ENCODE results near the gene SAMD8. TPM values are rescaled to one million over a fixed set of nuclear protein-coding genes. Genes with fewer than 3 reads are reported as not detected.
"Not testable (repeated sequence)": the region's sequence is repeated elsewhere in the genome, so short reads cannot be mapped to it uniquely, and the experiment has no call there.

The SAMD8 gene
- total RNA-seq, 1 experiment from 2014 or later, result 32.0 TPM

DNA sequence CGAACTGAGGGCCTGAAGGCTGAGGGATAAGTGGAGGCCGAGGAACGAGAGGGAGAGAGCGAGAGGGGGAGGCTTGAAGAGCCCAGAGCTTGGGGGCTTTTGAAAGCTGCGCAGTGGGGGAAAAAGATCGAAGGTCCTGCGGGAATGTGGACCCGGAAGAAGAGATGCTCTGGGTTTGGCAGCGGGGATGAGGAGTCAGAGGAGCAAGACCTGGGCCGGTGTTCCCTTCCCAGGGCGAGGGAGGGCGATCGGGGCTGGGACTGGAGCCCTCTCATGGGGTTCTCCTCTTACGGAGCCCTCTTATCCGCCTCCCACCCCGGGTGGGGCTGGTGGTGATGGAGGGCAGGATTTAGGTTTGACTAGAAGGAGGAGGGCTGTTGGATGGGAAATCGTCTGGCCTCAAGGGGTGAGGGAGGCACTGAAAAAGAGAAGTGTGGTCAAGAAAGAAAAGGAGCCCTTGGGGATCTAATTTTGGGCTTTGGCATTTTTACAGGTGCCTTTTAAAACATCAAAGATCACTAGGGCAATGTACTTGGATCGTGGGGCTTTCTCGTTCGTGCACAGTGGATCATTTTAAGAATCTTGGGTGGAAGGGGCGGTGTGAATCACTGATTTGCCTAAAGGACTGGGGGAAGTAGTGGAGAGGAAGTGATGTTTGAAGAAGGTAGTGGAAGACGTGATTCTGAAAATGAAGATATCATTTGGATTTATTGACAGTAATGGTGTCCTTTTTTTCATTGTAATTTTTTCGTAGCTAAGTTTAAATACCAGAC is 637 bp downstream of the SAMD8 start:
- CTCF ChIA-PET, result no interaction called here
- no peaks in the 10 kb centered on the region for H3K9me3 ChIP-seq (ENCODE audit: control insufficient read depth, insufficient read depth, low read depth, low read length)
- POLR2A ChIA-PET, result interaction anchor here (0.5 kb wide), 2 partner anchors 126 to 235 kb away, joined by 4 to 5 read pairs; no protein-coding TSS in a partner anchor
- no TSS peak for BruUV-seq (replicated peaks)
- H3K36me3 ChIP-seq (ENCODE audit: control insufficient read depth, insufficient read depth, low read length), result no peaks in the 10 kb centered on the region; the same call in 1 of the 2 replicates
- H3K4me3 ChIP-seq (ENCODE audit: low read depth in 2 of 2, low read length in 2 of 2), result peak overlapping the region; percentile 86 to 97
- H3K27me3 ChIP-seq (ENCODE audit: control insufficient read depth, insufficient read depth, low read length), result no peaks in the 10 kb centered on the region
- in situ Hi-C loops (cut with HindIII; ENCODE audit: low pct_unique_long_range_greater_than_20kb, low sequenced_read_pairs) (no loop called here), intact Hi-C loops (cut with micrococcal nuclease; ENCODE audit: unreplicated experiment) (loop anchor here (5.0 kb wide), 1 partner anchor 120 kb away; no protein-coding TSS in a partner anchor)
- DNase-seq (ENCODE audit: low read depth, low spot score) (no peak), ATAC-seq (peak; percentile 63)
- peak overlapping the region; percentile 92 for H3K27ac ChIP-seq (ENCODE audit: low read length)
- TF ChIP-seq, protein P1, sequence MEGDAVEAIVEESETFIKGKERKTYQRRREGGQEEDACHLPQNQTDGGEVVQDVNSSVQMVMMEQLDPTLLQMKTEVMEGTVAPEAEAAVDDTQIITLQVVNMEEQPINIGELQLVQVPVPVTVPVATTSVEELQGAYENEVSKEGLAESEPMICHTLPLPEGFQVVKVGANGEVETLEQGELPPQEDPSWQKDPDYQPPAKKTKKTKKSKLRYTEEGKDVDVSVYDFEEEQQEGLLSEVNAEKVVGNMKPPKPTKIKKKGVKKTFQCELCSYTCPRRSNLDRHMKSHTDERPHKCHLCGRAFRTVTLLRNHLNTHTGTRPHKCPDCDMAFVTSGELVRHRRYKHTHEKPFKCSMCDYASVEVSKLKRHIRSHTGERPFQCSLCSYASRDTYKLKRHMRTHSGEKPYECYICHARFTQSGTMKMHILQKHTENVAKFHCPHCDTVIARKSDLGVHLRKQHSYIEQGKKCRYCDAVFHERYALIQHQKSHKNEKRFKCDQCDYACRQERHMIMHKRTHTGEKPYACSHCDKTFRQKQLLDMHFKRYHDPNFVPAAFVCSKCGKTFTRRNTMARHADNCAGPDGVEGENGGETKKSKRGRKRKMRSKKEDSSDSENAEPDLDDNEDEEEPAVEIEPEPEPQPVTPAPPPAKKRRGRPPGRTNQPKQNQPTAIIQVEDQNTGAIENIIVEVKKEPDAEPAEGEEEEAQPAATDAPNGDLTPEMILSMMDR (IDR thresholded peaks at IDR 0.05), result no peak
- TF ChIP-seq POLR2AphosphoS5 (IDR thresholded peaks at IDR 0.05; ENCODE audit: low read depth, low read length) (no peak), SIN3A (IDR thresholded peaks at IDR 0.05; ENCODE audit: borderline replicate concordance, insufficient read depth, low read depth, low read length) (0 out of 2 replicates have a peak, but pooled peaks have one; percentile 18)
- H3K4me1 ChIP-seq (ENCODE audit: control insufficient read depth, insufficient read depth, low read length), result peaks cover 15% of the 10 kb centered on the region

DNA sequence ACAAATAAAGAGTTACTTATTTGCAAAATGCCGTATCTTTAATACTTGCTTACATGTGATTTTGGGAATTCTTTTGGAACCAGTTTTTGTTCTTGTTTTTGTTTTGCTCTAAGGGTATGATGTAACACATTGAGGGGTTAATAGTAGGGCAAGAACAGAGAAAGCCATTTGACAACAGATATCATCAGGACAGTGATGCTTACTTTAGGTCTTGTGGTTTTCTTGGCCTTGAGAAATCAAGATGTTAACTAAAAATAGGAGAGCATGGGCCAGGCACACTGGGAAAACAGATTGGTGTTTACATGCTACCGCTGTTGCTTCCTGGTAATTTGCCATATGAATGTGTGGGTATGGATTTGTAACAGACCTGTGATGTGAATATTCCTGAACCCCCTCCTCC is 3.7 kb downstream of the SAMD8 start:
- ChIA-PET CTCF (no interaction called here), POLR2A (no interaction called here)
- in situ Hi-C loops (cut with HindIII; ENCODE audit: low pct_unique_long_range_greater_than_20kb, low sequenced_read_pairs) (no loop called here), intact Hi-C loops (cut with micrococcal nuclease; ENCODE audit: unreplicated experiment) (no loop called here)
- Histone ChIP-seq H3K36me3 (ENCODE audit: control insufficient read depth, insufficient read depth, low read length) (no peaks in the 10 kb centered on the region; the same call in 1 of the 2 replicates), H3K27ac (ENCODE audit: low read length) (no peak overlapping the region), H3K4me1 (ENCODE audit: control insufficient read depth, insufficient read depth, low read length) (peaks cover 15% of the 10 kb centered on the region), H3K4me3 (ENCODE audit: low read depth in 2 of 2, low read length in 2 of 2) (no peak overlapping the region), H3K9me3 (ENCODE audit: control insufficient read depth, insufficient read depth, low read depth, low read length) (no peaks in the 10 kb centered on the region), H3K27me3 (ENCODE audit: control insufficient read depth, insufficient read depth, low read length) (no peaks in the 10 kb centered on the region)
- BruUV-seq (replicated peaks), result no TSS peak
- no peak for TF ChIP-seq SIN3A (IDR thresholded peaks at IDR 0.05; ENCODE audit: borderline replicate concordance, insufficient read depth, low read depth, low read length)
- no peak for TF ChIP-seq POLR2AphosphoS5 (IDR thresholded peaks at IDR 0.05; ENCODE audit: low read depth, low read length)
- TF ChIP-seq, protein P1 (IDR thresholded peaks at IDR 0.05), result no peak
- TF ChIP-seq, protein P2, sequence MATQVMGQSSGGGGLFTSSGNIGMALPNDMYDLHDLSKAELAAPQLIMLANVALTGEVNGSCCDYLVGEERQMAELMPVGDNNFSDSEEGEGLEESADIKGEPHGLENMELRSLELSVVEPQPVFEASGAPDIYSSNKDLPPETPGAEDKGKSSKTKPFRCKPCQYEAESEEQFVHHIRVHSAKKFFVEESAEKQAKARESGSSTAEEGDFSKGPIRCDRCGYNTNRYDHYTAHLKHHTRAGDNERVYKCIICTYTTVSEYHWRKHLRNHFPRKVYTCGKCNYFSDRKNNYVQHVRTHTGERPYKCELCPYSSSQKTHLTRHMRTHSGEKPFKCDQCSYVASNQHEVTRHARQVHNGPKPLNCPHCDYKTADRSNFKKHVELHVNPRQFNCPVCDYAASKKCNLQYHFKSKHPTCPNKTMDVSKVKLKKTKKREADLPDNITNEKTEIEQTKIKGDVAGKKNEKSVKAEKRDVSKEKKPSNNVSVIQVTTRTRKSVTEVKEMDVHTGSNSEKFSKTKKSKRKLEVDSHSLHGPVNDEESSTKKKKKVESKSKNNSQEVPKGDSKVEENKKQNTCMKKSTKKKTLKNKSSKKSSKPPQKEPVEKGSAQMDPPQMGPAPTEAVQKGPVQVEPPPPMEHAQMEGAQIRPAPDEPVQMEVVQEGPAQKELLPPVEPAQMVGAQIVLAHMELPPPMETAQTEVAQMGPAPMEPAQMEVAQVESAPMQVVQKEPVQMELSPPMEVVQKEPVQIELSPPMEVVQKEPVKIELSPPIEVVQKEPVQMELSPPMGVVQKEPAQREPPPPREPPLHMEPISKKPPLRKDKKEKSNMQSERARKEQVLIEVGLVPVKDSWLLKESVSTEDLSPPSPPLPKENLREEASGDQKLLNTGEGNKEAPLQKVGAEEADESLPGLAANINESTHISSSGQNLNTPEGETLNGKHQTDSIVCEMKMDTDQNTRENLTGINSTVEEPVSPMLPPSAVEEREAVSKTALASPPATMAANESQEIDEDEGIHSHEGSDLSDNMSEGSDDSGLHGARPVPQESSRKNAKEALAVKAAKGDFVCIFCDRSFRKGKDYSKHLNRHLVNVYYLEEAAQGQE (IDR thresholded peaks at IDR 0.05; ENCODE audit: insufficient read depth in 1 of 2, low read depth in 2 of 2, low read length in 1 of 2), result no peak
- TF ChIP-seq TCF7L2 (IDR thresholded peaks at IDR 0.05; ENCODE audit: low read depth, low read length), result no peak
- DNase-seq (ENCODE audit: low read depth, low spot score), result no peak
- no peak for ATAC-seq

DNA sequence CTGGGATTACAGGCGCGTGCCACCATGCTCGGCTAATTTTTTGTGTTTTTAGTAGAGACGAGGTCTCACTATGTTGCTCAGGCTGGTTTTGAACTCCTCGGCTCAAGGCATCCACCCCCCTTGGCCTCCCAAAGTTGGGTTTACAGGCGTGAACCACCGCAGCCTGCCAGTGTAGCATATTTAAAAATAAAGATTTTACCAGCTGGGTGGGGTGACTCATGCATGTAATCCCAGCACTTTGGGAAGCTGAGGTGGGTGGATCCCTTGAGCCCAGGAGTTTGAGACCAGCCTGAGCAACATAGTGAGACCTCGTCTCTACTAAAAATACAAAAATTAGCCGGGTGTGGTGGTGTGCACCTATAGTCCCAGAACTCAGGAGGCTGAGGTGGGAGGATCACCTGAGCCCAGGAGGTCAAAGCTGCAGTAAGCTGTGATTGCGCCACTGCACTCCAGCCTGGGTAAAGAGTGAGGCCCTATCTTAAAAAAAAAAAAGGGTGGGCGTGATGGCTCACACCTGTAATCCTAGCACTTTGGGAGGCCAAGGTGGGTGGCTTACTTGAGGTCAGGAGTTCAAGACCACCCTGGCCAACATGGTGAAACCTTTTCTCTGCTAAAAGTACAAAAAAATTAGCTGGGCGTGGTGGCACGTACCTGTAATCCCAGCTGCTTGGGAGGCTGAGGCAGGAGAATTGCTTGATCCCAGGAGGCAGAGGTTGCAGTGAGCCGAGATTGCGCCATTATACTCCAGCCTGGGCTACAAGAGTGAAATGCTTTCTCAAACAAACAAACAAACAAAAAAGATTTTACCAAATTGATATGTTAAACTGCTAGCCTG is 5.7 kb downstream of the SAMD8 start:
- H3K4me1 ChIP-seq (ENCODE audit: control insufficient read depth, insufficient read depth, low read length), result peaks cover 21% of the 10 kb centered on the region
- H3K9me3 ChIP-seq (ENCODE audit: control insufficient read depth, insufficient read depth, low read depth, low read length); ATAC-seq; BruUV-seq (replicated peaks); H3K4me3 ChIP-seq (ENCODE audit: low read depth in 2 of 2, low read length in 2 of 2); POLR2A ChIA-PET; DNase-seq (ENCODE audit: low read depth, low spot score); H3K27me3 ChIP-seq (ENCODE audit: control insufficient read depth, insufficient read depth, low read length); H3K27ac ChIP-seq (ENCODE audit: low read length); intact Hi-C loops (cut with micrococcal nuclease; ENCODE audit: unreplicated experiment); CTCF ChIA-PET; in situ Hi-C loops (cut with HindIII; ENCODE audit: low pct_unique_long_range_greater_than_20kb, low sequenced_read_pairs); H3K36me3 ChIP-seq (ENCODE audit: control insufficient read depth, insufficient read depth, low read length): not testable (repeated sequence)

All from Panc1 (cell line).